Measurements from ENCODE around the gene UFM1.

DNA sequence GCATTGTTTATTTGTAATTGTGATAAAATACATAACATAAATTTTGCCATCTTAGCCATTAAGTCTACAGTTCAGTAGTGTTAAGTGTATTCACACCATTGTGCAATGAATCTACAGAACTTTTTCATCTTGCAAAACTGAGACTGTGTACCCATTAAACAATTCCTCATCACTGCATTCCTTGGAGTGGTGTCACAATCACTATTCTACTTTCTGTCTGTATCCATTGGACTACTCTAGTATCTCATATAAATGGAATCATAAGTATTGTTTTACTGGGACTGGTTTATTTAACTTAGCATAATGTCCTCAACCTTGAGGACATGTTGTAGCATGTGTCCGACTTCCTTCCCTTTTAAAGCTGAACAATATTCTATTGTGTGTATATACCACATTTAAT, 36.8 kb downstream of the UFM1 start:
- TF ChIP-seq ZNF143 (CRISPR knock-in tag; IDR thresholded peaks at IDR 0.05) (no peak), CHCHD3 (CRISPR knock-in tag; IDR thresholded peaks at IDR 0.05) (no peak), CEBPB (tag; IDR thresholded peaks at IDR 0.05) (no peak), ZNF384 (IDR thresholded peaks at IDR 0.05; ENCODE audit: low read depth, low read length) (no peak), ELF4 (CRISPR knock-in tag; IDR thresholded peaks at IDR 0.05) (no peak), MYNN (IDR thresholded peaks at IDR 0.05) (no peak), MYNN (CRISPR knock-in tag; IDR thresholded peaks at IDR 0.05) (no peak), DMBX1 (CRISPR knock-in tag; IDR thresholded peaks at IDR 0.05; ENCODE audit: borderline replicate concordance) (no peak), JUND (IDR thresholded peaks at IDR 0.05; ENCODE audit: borderline replicate concordance, low read depth, low read length) (no peak), JUND (tag; IDR thresholded peaks at IDR 0.05; ENCODE audit: borderline replicate concordance, low read depth, low read length) (no peak), POLR2AphosphoS5 (IDR thresholded peaks at IDR 0.05; ENCODE audit: control insufficient read depth, insufficient read depth, low read depth, low read length) (no peak), SMAD2 (IDR thresholded peaks at IDR 0.05; ENCODE audit: low read depth, low read length) (no peak)
- TF ChIP-seq, protein P1, sequence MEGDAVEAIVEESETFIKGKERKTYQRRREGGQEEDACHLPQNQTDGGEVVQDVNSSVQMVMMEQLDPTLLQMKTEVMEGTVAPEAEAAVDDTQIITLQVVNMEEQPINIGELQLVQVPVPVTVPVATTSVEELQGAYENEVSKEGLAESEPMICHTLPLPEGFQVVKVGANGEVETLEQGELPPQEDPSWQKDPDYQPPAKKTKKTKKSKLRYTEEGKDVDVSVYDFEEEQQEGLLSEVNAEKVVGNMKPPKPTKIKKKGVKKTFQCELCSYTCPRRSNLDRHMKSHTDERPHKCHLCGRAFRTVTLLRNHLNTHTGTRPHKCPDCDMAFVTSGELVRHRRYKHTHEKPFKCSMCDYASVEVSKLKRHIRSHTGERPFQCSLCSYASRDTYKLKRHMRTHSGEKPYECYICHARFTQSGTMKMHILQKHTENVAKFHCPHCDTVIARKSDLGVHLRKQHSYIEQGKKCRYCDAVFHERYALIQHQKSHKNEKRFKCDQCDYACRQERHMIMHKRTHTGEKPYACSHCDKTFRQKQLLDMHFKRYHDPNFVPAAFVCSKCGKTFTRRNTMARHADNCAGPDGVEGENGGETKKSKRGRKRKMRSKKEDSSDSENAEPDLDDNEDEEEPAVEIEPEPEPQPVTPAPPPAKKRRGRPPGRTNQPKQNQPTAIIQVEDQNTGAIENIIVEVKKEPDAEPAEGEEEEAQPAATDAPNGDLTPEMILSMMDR (IDR thresholded peaks at IDR 0.05 in 2 of 3, conservative IDR thresholded peaks at IDR 0.05 in 1 of 3; ENCODE audit: insufficient read depth in 2 of 3, low read depth in 1 of 3, low read length in 3 of 3): no peak
- TF ChIP-seq, protein P2, sequence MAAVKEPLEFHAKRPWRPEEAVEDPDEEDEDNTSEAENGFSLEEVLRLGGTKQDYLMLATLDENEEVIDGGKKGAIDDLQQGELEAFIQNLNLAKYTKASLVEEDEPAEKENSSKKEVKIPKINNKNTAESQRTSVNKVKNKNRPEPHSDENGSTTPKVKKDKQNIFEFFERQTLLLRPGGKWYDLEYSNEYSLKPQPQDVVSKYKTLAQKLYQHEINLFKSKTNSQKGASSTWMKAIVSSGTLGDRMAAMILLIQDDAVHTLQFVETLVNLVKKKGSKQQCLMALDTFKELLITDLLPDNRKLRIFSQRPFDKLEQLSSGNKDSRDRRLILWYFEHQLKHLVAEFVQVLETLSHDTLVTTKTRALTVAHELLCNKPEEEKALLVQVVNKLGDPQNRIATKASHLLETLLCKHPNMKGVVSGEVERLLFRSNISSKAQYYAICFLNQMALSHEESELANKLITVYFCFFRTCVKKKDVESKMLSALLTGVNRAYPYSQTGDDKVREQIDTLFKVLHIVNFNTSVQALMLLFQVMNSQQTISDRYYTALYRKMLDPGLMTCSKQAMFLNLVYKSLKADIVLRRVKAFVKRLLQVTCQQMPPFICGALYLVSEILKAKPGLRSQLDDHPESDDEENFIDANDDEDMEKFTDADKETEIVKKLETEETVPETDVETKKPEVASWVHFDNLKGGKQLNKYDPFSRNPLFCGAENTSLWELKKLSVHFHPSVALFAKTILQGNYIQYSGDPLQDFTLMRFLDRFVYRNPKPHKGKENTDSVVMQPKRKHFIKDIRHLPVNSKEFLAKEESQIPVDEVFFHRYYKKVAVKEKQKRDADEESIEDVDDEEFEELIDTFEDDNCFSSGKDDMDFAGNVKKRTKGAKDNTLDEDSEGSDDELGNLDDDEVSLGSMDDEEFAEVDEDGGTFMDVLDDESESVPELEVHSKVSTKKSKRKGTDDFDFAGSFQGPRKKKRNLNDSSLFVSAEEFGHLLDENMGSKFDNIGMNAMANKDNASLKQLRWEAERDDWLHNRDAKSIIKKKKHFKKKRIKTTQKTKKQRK (IDR thresholded peaks at IDR 0.05; ENCODE audit: borderline replicate concordance, low read depth, low read length): no peak
